ENCODE data around the gene CDYL.

Gene CDYL

DNA sequence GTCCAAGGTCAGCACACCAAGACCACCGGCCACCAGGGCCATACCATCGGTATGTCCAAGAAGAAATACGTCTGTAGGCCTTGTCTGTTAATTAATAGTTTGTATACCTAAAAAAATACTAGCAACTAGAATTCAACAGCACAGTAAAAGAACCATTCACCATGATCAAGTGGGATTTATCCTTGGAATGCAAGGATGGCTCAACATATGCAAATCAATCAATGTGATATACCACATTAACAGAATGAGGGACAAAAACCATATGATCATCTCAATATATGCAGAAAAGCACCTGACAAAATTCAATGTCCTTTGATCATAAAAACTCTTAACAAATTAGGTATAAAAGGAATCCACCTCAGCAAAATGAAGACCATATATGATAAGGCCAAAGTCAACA is 203.2 kb downstream of the CDYL start:
- no peak overlapping the region for H3K18ac ChIP-seq (ENCODE audit: low read length)
- no peak overlapping the region for H4K91ac ChIP-seq (ENCODE audit: low read depth, low read length, poor library complexity)
- no peak overlapping the region for H3K4me3 ChIP-seq (ENCODE audit: low read length in 2 of 2)
- H2BK120ac ChIP-seq (ENCODE audit: low read depth, low read length): no peak overlapping the region
- no peak overlapping the region for H2AFZ ChIP-seq (ENCODE audit: low read length)
- H3K4me1 ChIP-seq (ENCODE audit: control insufficient read depth in 2 of 2, insufficient read depth in 1 of 2, low read depth in 1 of 2, low read length in 2 of 2): no peaks in the 10 kb centered on the region
- no peaks in the 10 kb centered on the region for H3K36me3 ChIP-seq (replicated peaks in 1 of 2; ENCODE audit: control insufficient read depth in 2 of 2, insufficient read depth in 2 of 2, low read length in 2 of 2)
- H4K8ac ChIP-seq (ENCODE audit: low read depth, low read length): no peak overlapping the region
- no peak overlapping the region for H2BK5ac ChIP-seq (ENCODE audit: low read length)
- H3K9me3 ChIP-seq (replicated peaks in 1 of 2; ENCODE audit: control insufficient read depth in 2 of 2, insufficient read depth in 1 of 2, low read depth in 1 of 2, low read length in 2 of 2): peaks cover 4 to 9% of the 10 kb centered on the region in 2 donors
- H3K79me1 ChIP-seq (ENCODE audit: low read depth, low read length): no peaks in the 10 kb centered on the region
- H3K9ac ChIP-seq (ENCODE audit: low read depth, low read length, poor library complexity): no peak overlapping the region
- no peak for DNase-seq (ENCODE audit: low spot score)
- no peak overlapping the region for H3K23ac ChIP-seq (ENCODE audit: low read depth, low read length, poor library complexity)
- H2AK5ac ChIP-seq (ENCODE audit: low read depth, low read length): no peak overlapping the region
- no peak overlapping the region for H3K14ac ChIP-seq (ENCODE audit: low read length)
- H3K4ac ChIP-seq (ENCODE audit: low read length): no peak overlapping the region
- H2BK15ac ChIP-seq (ENCODE audit: low read length): no peak overlapping the region
- WGBS, 2 donors (ENCODE audit: extremely low coverage in 2 of 2, insufficient read length in 2 of 2, insufficient replicate concordance in 1 of 2): no CpG with 5 or more reads among the region's 3 CpGs
- H2BK12ac ChIP-seq (ENCODE audit: low read length): no peak overlapping the region
- H3K4me2 ChIP-seq (ENCODE audit: insufficient read depth, low read length, poor library complexity, severe bottlenecking): no peak overlapping the region
- H3K27ac ChIP-seq (replicated peaks; ENCODE audit: low read length): no peak overlapping the region
- H3K27me3 ChIP-seq (ENCODE audit: control insufficient read depth in 3 of 3, insufficient read depth in 3 of 3, low read depth in 1 of 3, low read length in 3 of 3): no peaks in the 10 kb centered on the region

DNA sequence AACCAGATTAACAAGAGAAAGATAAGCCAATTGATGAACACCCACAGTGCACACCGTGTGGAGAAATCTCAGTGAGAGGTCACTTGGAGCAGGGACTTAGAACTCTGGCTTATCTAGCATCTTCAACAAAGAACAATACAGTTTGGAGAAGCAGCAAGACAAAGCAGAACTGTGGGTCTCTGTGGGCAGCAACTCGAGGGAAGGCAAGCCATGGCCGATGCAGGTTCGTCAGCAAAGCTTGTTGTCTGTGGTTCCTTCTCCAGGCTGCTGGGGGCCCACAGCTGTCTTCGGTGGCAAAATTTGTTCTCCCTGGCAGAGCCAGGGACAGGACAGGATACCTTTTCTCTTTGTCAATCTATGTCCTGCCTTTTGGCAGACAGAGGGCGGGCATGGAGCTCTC is 205.6 kb downstream of the CDYL start:
- no peaks in the 10 kb centered on the region for H3K79me1 ChIP-seq (ENCODE audit: low read depth, low read length)
- no peaks in the 10 kb centered on the region for H3K36me3 ChIP-seq (replicated peaks in 1 of 2; ENCODE audit: control insufficient read depth in 2 of 2, insufficient read depth in 2 of 2, low read length in 2 of 2)
- H3K4me3 ChIP-seq (ENCODE audit: low read length in 2 of 2): no peak overlapping the region
- no peak overlapping the region for H3K23ac ChIP-seq (ENCODE audit: low read depth, low read length, poor library complexity)
- no peak overlapping the region for H2BK15ac ChIP-seq (ENCODE audit: low read length)
- no peak overlapping the region for H2AK5ac ChIP-seq (ENCODE audit: low read depth, low read length)
- no peak overlapping the region for H2BK120ac ChIP-seq (ENCODE audit: low read depth, low read length)
- H3K9ac ChIP-seq (ENCODE audit: low read depth, low read length, poor library complexity): no peak overlapping the region
- no peaks in the 10 kb centered on the region for H3K27me3 ChIP-seq (ENCODE audit: control insufficient read depth in 3 of 3, insufficient read depth in 3 of 3, low read depth in 1 of 3, low read length in 3 of 3)
- H3K18ac ChIP-seq (ENCODE audit: low read length): peak overlapping the region; percentile 5
- no CpG with 5 or more reads among the region's 6 CpGs for WGBS, 2 donors (ENCODE audit: extremely low coverage in 2 of 2, insufficient read length in 2 of 2, insufficient replicate concordance in 1 of 2)
- no peak for DNase-seq (ENCODE audit: low spot score)
- H4K91ac ChIP-seq (ENCODE audit: low read depth, low read length, poor library complexity): no peak overlapping the region
- H2AFZ ChIP-seq (ENCODE audit: low read length): peak overlapping the region; percentile 21
- no peak overlapping the region for H3K4ac ChIP-seq (ENCODE audit: low read length)
- no peak overlapping the region for H3K4me2 ChIP-seq (ENCODE audit: insufficient read depth, low read length, poor library complexity, severe bottlenecking)
- no peaks in the 10 kb centered on the region for H3K4me1 ChIP-seq (ENCODE audit: control insufficient read depth in 2 of 2, insufficient read depth in 1 of 2, low read depth in 1 of 2, low read length in 2 of 2)
- no peak overlapping the region for H2BK12ac ChIP-seq (ENCODE audit: low read length)
- H4K8ac ChIP-seq (ENCODE audit: low read depth, low read length): no peak overlapping the region
- no peak overlapping the region for H2BK5ac ChIP-seq (ENCODE audit: low read length)
- peaks cover 4 to 9% of the 10 kb centered on the region in 2 donors for H3K9me3 ChIP-seq (replicated peaks in 1 of 2; ENCODE audit: control insufficient read depth in 2 of 2, insufficient read depth in 1 of 2, low read depth in 1 of 2, low read length in 2 of 2)
- H3K27ac ChIP-seq (replicated peaks; ENCODE audit: low read length): no peak overlapping the region
- no peak overlapping the region for H3K14ac ChIP-seq (ENCODE audit: low read length)

DNA sequence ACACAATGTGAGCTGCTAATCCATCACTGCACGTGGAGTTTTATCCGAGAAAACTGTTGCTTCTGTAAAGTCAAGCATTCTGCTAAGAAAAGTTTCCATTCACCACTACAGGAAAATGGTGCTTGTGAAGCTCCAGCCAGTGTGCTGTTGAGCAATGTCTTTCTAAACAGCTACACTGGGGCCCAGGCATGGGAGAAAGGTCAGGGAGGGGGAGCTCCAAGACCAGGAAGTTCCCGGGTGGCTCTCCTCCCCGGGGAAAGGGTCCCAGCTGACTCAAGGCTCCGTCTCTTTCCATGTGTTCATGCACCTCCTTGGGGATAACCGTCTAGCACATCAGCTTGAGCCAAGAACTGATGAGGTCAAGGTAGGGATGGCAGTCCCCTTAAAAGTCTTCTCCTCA is 207.1 kb downstream of the CDYL start:
- no peak overlapping the region for H3K4me3 ChIP-seq (ENCODE audit: low read length in 2 of 2)
- no peak overlapping the region for H3K4ac ChIP-seq (ENCODE audit: low read length)
- no peak overlapping the region for H3K9ac ChIP-seq (ENCODE audit: low read depth, low read length, poor library complexity)
- H2BK5ac ChIP-seq (ENCODE audit: low read length): no peak overlapping the region
- H2AFZ ChIP-seq (ENCODE audit: low read length): no peak overlapping the region
- no CpG with 5 or more reads among the region's 6 CpGs for WGBS, 2 donors (ENCODE audit: extremely low coverage in 2 of 2, insufficient read length in 2 of 2, insufficient replicate concordance in 1 of 2)
- no peak overlapping the region for H2BK120ac ChIP-seq (ENCODE audit: low read depth, low read length)
- DNase-seq (ENCODE audit: low spot score): no peak
- no peak overlapping the region for H3K23ac ChIP-seq (ENCODE audit: low read depth, low read length, poor library complexity)
- H3K4me2 ChIP-seq (ENCODE audit: insufficient read depth, low read length, poor library complexity, severe bottlenecking): no peak overlapping the region
- H4K8ac ChIP-seq (ENCODE audit: low read depth, low read length): no peak overlapping the region
- no peak overlapping the region for H2BK15ac ChIP-seq (ENCODE audit: low read length)
- no peaks in the 10 kb centered on the region for H3K4me1 ChIP-seq (ENCODE audit: control insufficient read depth in 2 of 2, insufficient read depth in 1 of 2, low read depth in 1 of 2, low read length in 2 of 2)
- H4K91ac ChIP-seq (ENCODE audit: low read depth, low read length, poor library complexity): no peak overlapping the region
- peaks cover 2 to 5% of the 10 kb centered on the region in 2 donors for H3K9me3 ChIP-seq (replicated peaks in 1 of 2; ENCODE audit: control insufficient read depth in 2 of 2, insufficient read depth in 1 of 2, low read depth in 1 of 2, low read length in 2 of 2)
- no peak overlapping the region for H2AK5ac ChIP-seq (ENCODE audit: low read depth, low read length)
- H3K18ac ChIP-seq (ENCODE audit: low read length): no peak overlapping the region
- no peak overlapping the region for H2BK12ac ChIP-seq (ENCODE audit: low read length)
- no peak overlapping the region for H3K27ac ChIP-seq (replicated peaks; ENCODE audit: low read length)
- no peak overlapping the region for H3K14ac ChIP-seq (ENCODE audit: low read length)
- no peaks in the 10 kb centered on the region for H3K36me3 ChIP-seq (replicated peaks in 1 of 2; ENCODE audit: control insufficient read depth in 2 of 2, insufficient read depth in 2 of 2, low read length in 2 of 2)
- no peaks in the 10 kb centered on the region for H3K79me1 ChIP-seq (ENCODE audit: low read depth, low read length)
- no peaks in the 10 kb centered on the region for H3K27me3 ChIP-seq (ENCODE audit: control insufficient read depth in 3 of 3, insufficient read depth in 3 of 3, low read depth in 1 of 3, low read length in 3 of 3)

DNA sequence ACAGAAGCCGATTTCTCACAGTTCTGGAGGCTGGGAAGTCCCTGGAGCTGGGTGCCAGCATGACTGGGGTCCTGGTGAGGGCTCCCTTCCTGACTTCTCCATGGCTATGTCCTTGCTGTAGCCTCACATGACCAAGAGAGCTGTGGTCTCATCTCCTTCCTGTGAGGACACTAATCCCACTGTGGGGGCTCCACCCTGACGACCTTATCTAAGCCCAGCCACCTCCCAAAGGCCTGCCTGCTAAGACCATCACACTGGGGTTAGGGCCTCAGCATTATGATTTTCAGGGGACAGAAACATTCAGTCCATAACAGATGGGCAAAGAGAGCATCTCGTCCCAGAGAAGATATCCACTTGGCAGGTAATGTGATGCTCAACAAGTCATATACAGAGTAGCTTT is 210.8 kb downstream of the CDYL start:
- Histone ChIP-seq H2BK120ac (ENCODE audit: low read depth, low read length) (no peak overlapping the region), H2AK5ac (ENCODE audit: low read depth, low read length) (no peak overlapping the region), H3K4ac (ENCODE audit: low read length) (no peak overlapping the region), H3K27ac (replicated peaks; ENCODE audit: low read length) (no peak overlapping the region), H3K4me1 (ENCODE audit: control insufficient read depth in 2 of 2, insufficient read depth in 1 of 2, low read depth in 1 of 2, low read length in 2 of 2) (no peaks in the 10 kb centered on the region), H3K9ac (ENCODE audit: low read depth, low read length, poor library complexity) (no peak overlapping the region), H3K36me3 (replicated peaks in 1 of 2; ENCODE audit: control insufficient read depth in 2 of 2, insufficient read depth in 2 of 2, low read length in 2 of 2) (no peaks in the 10 kb centered on the region), H3K79me1 (ENCODE audit: low read depth, low read length) (no peaks in the 10 kb centered on the region), H3K4me2 (ENCODE audit: insufficient read depth, low read length, poor library complexity, severe bottlenecking) (no peak overlapping the region), H4K91ac (ENCODE audit: low read depth, low read length, poor library complexity) (no peak overlapping the region), H2AFZ (ENCODE audit: low read length) (no peak overlapping the region), H3K27me3 (ENCODE audit: control insufficient read depth in 3 of 3, insufficient read depth in 3 of 3, low read depth in 1 of 3, low read length in 3 of 3) (no peaks in the 10 kb centered on the region), H3K18ac (ENCODE audit: low read length) (peak overlapping the region; percentile 16), H3K23ac (ENCODE audit: low read depth, low read length, poor library complexity) (no peak overlapping the region), H2BK5ac (ENCODE audit: low read length) (no peak overlapping the region), H3K4me3 (ENCODE audit: low read length in 2 of 2) (no peak overlapping the region), H3K14ac (ENCODE audit: low read length) (no peak overlapping the region), H2BK15ac (ENCODE audit: low read length) (no peak overlapping the region), H4K8ac (ENCODE audit: low read depth, low read length) (no peak overlapping the region), H2BK12ac (ENCODE audit: low read length) (no peak overlapping the region), H3K9me3 (replicated peaks in 1 of 2; ENCODE audit: control insufficient read depth in 2 of 2, insufficient read depth in 1 of 2, low read depth in 1 of 2, low read length in 2 of 2) (no peaks in the 10 kb centered on the region)
- no peak for DNase-seq (ENCODE audit: low spot score)
- no CpG with 5 or more reads among the region's 3 CpGs for WGBS, 2 donors (ENCODE audit: extremely low coverage in 2 of 2, insufficient read length in 2 of 2, insufficient replicate concordance in 1 of 2)

All from neuronal stem cell (in vitro differentiated cells).